Fibroblast of pulmonary artery (primary cell): ENCODE results near the gene OPN4.

Experiments
- DNase-seq: peaks from one replicate; pipeline ENCODE4 v3.0.0-alpha.2; 2010; ENCODE audit warnings: low read depth
- H3K4me3 ChIP-seq: replicated peaks from 2 replicates; pipeline ENCODE4 v1.5.1; 2011; ENCODE audit warnings: low read depth, mild to moderate bottlenecking, control low read depth, low read length, moderate library complexity
- TF ChIP-seq, protein P1 (sequence below): IDR thresholded peaks from 2 replicates; pipeline ENCODE4 v1.5.1; 2011; ENCODE audit warnings: mild to moderate bottlenecking, control low read depth, low read length, inconsistent platforms; ENCODE audit errors: missing control alignments

Gene OPN4

GRCh38 chr10:86699991-86700840, 45.9 kb downstream of the OPN4 start:
- H3K4me3 ChIP-seq, result no peak overlapping the region
- no peak for DNase-seq
- TF ChIP-seq, protein P1, sequence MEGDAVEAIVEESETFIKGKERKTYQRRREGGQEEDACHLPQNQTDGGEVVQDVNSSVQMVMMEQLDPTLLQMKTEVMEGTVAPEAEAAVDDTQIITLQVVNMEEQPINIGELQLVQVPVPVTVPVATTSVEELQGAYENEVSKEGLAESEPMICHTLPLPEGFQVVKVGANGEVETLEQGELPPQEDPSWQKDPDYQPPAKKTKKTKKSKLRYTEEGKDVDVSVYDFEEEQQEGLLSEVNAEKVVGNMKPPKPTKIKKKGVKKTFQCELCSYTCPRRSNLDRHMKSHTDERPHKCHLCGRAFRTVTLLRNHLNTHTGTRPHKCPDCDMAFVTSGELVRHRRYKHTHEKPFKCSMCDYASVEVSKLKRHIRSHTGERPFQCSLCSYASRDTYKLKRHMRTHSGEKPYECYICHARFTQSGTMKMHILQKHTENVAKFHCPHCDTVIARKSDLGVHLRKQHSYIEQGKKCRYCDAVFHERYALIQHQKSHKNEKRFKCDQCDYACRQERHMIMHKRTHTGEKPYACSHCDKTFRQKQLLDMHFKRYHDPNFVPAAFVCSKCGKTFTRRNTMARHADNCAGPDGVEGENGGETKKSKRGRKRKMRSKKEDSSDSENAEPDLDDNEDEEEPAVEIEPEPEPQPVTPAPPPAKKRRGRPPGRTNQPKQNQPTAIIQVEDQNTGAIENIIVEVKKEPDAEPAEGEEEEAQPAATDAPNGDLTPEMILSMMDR, result no peak

- DNase-seq, result no peak
- TF ChIP-seq, protein P1, result no peak
- no peak overlapping the region for H3K4me3 ChIP-seq
These were observed 46.7 kb downstream of the OPN4 start for GRCh38 chr10:86700851-86701617.

GRCh38 chr10:86703176-86703575, 48.8 kb downstream of the OPN4 start:
- TF ChIP-seq, protein P1, result no peak
- DNase-seq, result no peak
- H3K4me3 ChIP-seq, result no peak overlapping the region

DNA sequence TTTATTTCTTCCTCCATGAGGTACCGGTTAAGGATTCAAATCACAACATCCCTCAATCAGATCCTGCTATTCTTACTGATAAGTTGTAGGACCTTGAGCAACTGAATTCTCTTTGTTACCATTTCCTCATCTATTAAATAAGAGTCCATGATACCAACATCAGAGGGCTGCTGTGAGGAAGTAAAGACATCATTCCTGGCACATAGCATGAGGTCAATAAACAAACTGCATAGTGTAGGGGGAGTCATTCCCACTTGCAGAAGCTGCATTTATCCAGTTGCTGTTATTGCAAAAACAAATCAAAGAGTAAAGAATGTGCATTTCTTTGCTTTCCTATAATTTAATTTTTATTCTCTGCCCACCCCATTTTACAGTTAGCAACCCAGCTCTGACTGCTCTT, 50.8 kb downstream of the OPN4 start:
- TF ChIP-seq, protein P1, result no peak
- H3K4me3 ChIP-seq, result no peak overlapping the region
- no peak for DNase-seq

- H3K4me3 ChIP-seq, result no peak overlapping the region
- TF ChIP-seq, protein P1, result no peak
- DNase-seq, result no peak
These were observed 51.6 kb downstream of the OPN4 start for GRCh38 chr10:86705905-86706304.

- no peak for DNase-seq
- TF ChIP-seq, protein P1, result no peak
- no peak overlapping the region for H3K4me3 ChIP-seq
These were observed 52.1 kb downstream of the OPN4 start for GRCh38 chr10:86706401-86706841.
